Sciatic nerve (tissue), 2 donors: ENCODE data around the gene NPEPPS. TPM values are rescaled to one million over a fixed set of nuclear protein-coding genes. Genes with fewer than 3 reads are reported as not detected.
A peak's percentile ranks its signal among the peaks of the same experiment; 100 is the strongest.

Experiments used
- ATAC-seq: fragments of 200-7000 bp; cut with Tn5 transposase; one replicate; pipeline ENCODE4 v1.9.1; 2020; ENCODE audit warnings: mild to moderate bottlenecking, moderate library complexity
- DNase-seq: peaks from one replicate; pipeline ENCODE4 v3.0.0-alpha.2; 2020; ENCODE audit warnings: low spot score
- intact Hi-C: fragments of 100-400 bp; cut with DNase I; formaldehyde crosslinking; loops from one replicate; pipeline ENCODE4 v1.14.2; 2022
- total RNA-seq: library from RNA; stranded (reverse); fragmentation: NEBNext Ultra II Directional; extraction: Animal tissue kit (Norgen Biotek cat#: 25700); gene quantifications from one replicate; pipeline ENCODE4 v1.2.1, GENCODE V29; 2021
- donor health status: DM: no; HTN: no; CAD: no.
- donor health status: DM: no; HTN: no; CAD: no.

Gene NPEPPS
- total RNA-seq, 1 donor from 2014 or later: 142 TPM

- intact Hi-C loops: no loop called here
- DNase-seq: no peak
These were observed 90.6 kb downstream of the NPEPPS start for GRCh38 chr17:47621293-47622179.

GRCh38 chr17:47622180-47622549 lies 91.3 kb downstream of the NPEPPS start:
- no peak for DNase-seq
- no peak for ATAC-seq
- intact Hi-C loops: no loop called here

More at GRCh38 chr17:47621293-47622179, 90.6 kb downstream of the NPEPPS start:
- ATAC-seq: peak; percentile 78

- no peak for ATAC-seq
- intact Hi-C loops: no loop called here
- DNase-seq: no peak
These were observed 93.8 kb downstream of the NPEPPS start for GRCh38 chr17:47624727-47625068.

- intact Hi-C loops: no loop called here
- DNase-seq (no peak), ATAC-seq (no peak)
These were observed 97.2 kb downstream of the NPEPPS start for GRCh38 chr17:47628014-47628566.

- intact Hi-C loops: no loop called here
- no peak for DNase-seq
- ATAC-seq: no peak
These were observed 98.9 kb downstream of the NPEPPS start for GRCh38 chr17:47629826-47630225.

- intact Hi-C loops: no loop called here
- DNase-seq: no peak
- no peak for ATAC-seq
These were observed 99.7 kb downstream of the NPEPPS start for GRCh38 chr17:47630614-47631013.

- no peak for ATAC-seq
- intact Hi-C loops: no loop called here
These were observed 102.1 kb downstream of the NPEPPS start for GRCh38 chr17:47632991-47633390.

GRCh38 chr17:47633996-47634395 lies 103.1 kb downstream of the NPEPPS start:
- ATAC-seq: no peak
- intact Hi-C loops: no loop called here

More at GRCh38 chr17:47632991-47633390, 102.1 kb downstream of the NPEPPS start:
- DNase-seq: no peak

GRCh38 chr17:47634870-47635269 lies 104.0 kb downstream of the NPEPPS start:
- no peak for ATAC-seq
- intact Hi-C loops: no loop called here
- DNase-seq: no peak

More at GRCh38 chr17:47633996-47634395, 103.1 kb downstream of the NPEPPS start:
- DNase-seq: no peak

- DNase-seq: no peak
- ATAC-seq: no peak
- intact Hi-C loops: no loop called here
These were observed 104.8 kb downstream of the NPEPPS start for GRCh38 chr17:47635734-47636133.

- DNase-seq (no peak), ATAC-seq (no peak)
- intact Hi-C loops: no loop called here
These were observed 105.5 kb downstream of the NPEPPS start for GRCh38 chr17:47636273-47637030.

GRCh38 chr17:47638903-47639302 lies 108.0 kb downstream of the NPEPPS start:
- DNase-seq (no peak), ATAC-seq (no peak)
- intact Hi-C loops: no loop called here

GRCh38 chr17:47640076-47640475 lies 109.2 kb downstream of the NPEPPS start:
- intact Hi-C loops: no loop called here
- no peak for ATAC-seq
- no peak for DNase-seq

- intact Hi-C loops: no loop called here
- no peak for ATAC-seq
- no peak for DNase-seq
These were observed 110.3 kb downstream of the NPEPPS start for GRCh38 chr17:47641202-47641601.

- intact Hi-C loops: no loop called here
- no peak for ATAC-seq
- DNase-seq: no peak
These were observed 112.2 kb downstream of the NPEPPS start for GRCh38 chr17:47643116-47643515.

GRCh38 chr17:47644324-47644723 lies 113.4 kb downstream of the NPEPPS start:
- ATAC-seq: no peak
- DNase-seq: no peak
- intact Hi-C loops: no loop called here

- ATAC-seq (peak; percentile 96), DNase-seq (peak; percentile 99)
- intact Hi-C loops: no loop called here
These were observed 118.5 kb downstream of the NPEPPS start, which contains the start of gene KPNB1 for GRCh38 chr17:47649153-47649971. Gene KPNB1 (plus strand): TSS chr17:47649919. CDS start chr17:47650245, 326 bp downstream.

- ATAC-seq (peak; percentile 27), DNase-seq (no peak)
- intact Hi-C loops: no loop called here
These were observed 119.1 kb downstream of the NPEPPS start for GRCh38 chr17:47649972-47650524.
